ENCODE measurements around the gene COL20A1.

COL20A1 gene

GRCh38 chr20:63347950-63348827 is 55.2 kb downstream of the COL20A1 start:
- CTCF ChIA-PET, result interaction anchor here (0.9 kb wide), 1 partner anchor 32 kb away, joined by 3 read pairs; no protein-coding TSS in a partner anchor
- POLR2A ChIA-PET, result no interaction called here
- H3K4me3 ChIP-seq (ENCODE audit: low read depth, low read length), result no peak overlapping the region
- no peak for DNase-seq (ENCODE audit: low read depth, low spot score)
- TF ChIP-seq CTCF (IDR thresholded peaks at IDR 0.05; ENCODE audit: insufficient read depth, low read length, missing control alignments), result no peak

DNA sequence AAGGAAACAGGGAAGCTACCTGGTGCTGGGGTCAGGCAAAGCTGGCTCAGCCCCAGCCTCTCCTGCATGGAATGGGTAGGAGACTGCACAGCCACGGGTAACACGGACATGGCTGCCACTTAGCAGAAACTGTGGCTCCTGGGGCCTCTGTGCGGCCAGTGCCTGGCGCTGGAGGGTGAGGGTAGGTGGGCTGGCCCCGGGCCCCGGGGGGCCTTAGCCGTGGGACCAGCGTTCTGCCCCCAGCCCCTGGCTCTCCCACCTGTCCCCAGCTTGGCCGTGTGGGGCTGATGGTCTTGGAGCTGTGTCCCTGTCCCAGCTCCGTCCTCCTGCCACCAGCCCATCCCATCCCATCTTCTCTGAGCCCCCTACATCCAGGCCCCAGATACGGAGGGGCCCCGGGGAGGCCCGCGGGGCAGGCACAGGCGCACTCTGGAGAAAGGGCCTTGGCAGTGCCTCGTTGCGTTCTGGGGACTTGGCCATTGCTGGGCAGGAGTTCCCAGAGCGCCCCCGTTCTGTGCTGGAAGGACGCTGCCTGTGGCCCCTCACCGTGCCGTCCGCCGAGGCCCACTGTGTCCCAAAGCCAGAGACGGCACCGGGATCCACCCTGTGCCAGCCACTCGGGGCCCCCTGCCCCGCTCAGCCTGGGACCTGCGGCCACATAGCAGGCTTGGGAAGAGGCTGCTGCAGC is 56.0 kb downstream of the COL20A1 start:
- POLR2A ChIA-PET, result no interaction called here
- CTCF ChIA-PET, result interaction anchor here (0.9 kb wide), 1 partner anchor 31 kb away, joined by 3 read pairs; no protein-coding TSS in a partner anchor
- no peak for TF ChIP-seq CTCF (IDR thresholded peaks at IDR 0.05; ENCODE audit: insufficient read depth, low read length, missing control alignments)
- no peak overlapping the region for H3K4me3 ChIP-seq (ENCODE audit: low read depth, low read length)
- DNase-seq (ENCODE audit: low read depth, low spot score), result no peak

GRCh38 chr20:63349516-63349895 is 56.5 kb downstream of the COL20A1 start:
- no peak for DNase-seq (ENCODE audit: low read depth, low spot score)
- TF ChIP-seq CTCF (IDR thresholded peaks at IDR 0.05; ENCODE audit: insufficient read depth, low read length, missing control alignments), result no peak
- CTCF ChIA-PET, result no interaction called here
- H3K4me3 ChIP-seq (ENCODE audit: low read depth, low read length), result no peak overlapping the region
- POLR2A ChIA-PET, result no interaction called here

DNA sequence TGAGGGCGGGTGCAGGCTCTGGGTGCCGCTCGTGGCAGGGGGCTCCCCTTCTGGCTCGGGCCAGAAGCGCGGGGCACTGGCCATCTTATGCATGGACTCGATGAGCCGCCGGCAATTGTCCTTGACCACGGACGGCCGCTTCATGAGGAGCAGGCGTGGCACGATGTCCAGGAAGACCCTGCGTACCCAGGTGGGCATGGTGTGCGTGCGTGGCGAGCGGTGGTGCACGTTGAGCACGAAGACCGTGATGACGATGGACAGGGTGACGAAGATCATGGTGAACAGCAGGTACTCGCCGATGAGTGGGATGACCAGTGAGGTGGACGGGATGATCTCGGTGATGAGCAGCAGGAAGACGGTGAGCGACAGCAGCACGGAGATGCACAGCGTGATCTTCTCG is 57.2 kb downstream of the COL20A1 start:
- ChIA-PET POLR2A (no interaction called here), CTCF (no interaction called here)
- TF ChIP-seq CTCF (IDR thresholded peaks at IDR 0.05; ENCODE audit: insufficient read depth, low read length, missing control alignments), result no peak
- H3K4me3 ChIP-seq (ENCODE audit: low read depth, low read length), result no peak overlapping the region
- DNase-seq (ENCODE audit: low read depth, low spot score), result no peak

DNA sequence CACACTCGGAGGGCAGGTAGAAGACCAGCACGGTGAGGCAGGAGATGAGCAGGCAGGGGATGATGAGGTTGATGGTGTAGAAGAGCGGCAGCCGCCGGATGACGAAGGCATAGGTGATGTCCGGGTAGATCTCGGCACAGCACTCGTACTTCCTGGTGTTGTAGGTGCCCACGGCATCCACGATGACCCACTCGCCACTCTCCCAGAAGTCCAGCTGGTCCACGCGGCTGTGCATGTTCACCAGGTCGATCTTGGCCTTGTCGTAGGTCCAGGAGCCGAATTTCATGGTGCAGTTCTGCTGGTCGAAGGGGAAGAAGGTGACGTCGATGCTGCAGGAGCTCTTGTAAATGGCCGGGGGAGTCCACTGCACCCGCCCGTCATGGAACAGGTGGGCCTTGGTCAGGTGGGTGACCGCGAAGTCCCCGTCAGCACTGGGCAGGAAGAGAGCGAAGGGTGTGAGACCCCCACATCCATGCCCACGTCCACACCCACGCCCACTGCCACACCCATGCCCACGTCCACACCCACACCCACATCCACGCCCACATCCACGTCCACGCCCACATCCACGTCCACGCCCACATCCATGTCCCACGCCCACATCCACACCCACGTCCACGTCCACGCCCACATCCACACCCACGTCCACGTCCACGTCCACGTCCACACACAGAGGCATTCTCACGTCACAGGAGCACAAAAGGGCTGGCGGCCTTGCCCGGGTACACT is 57.8 kb downstream of the COL20A1 start:
- DNase-seq (ENCODE audit: low read depth, low spot score), result no peak
- ChIA-PET POLR2A (no interaction called here), CTCF (no interaction called here)
- H3K4me3 ChIP-seq (ENCODE audit: low read depth, low read length), result no peak overlapping the region
- no peak for TF ChIP-seq CTCF (IDR thresholded peaks at IDR 0.05; ENCODE audit: insufficient read depth, low read length, missing control alignments)

GRCh38 chr20:63351326-63351700 is 58.3 kb downstream of the COL20A1 start:
- ChIA-PET CTCF (no interaction called here), POLR2A (no interaction called here)
- H3K4me3 ChIP-seq (ENCODE audit: low read depth, low read length), result no peak overlapping the region
- no peak for TF ChIP-seq CTCF (IDR thresholded peaks at IDR 0.05; ENCODE audit: insufficient read depth, low read length, missing control alignments)
- DNase-seq (ENCODE audit: low read depth, low spot score), result no peak
